Pulmonary artery endothelial cell (primary cell): Measurements from ENCODE around the gene ARSG. TPM values are rescaled to one million over a fixed set of nuclear protein-coding genes. Genes with fewer than 3 reads are reported as not detected.

Experiments used
- DNase-seq: peaks from one replicate; pipeline ENCODE4 v3.0.0-alpha.2; 2011; ENCODE audit warnings: low read depth, low spot score
- total RNA-seq: library from RNA; depleted of rRNA; stranded (reverse); fragments of >200 nt; gene quantifications from 2 replicates; pipeline ENCODE4 v1.2.3, GENCODE V29; 2014

ARSG gene
- total RNA-seq, 1 donor from 2014 or later = 3.0 TPM

DNA sequence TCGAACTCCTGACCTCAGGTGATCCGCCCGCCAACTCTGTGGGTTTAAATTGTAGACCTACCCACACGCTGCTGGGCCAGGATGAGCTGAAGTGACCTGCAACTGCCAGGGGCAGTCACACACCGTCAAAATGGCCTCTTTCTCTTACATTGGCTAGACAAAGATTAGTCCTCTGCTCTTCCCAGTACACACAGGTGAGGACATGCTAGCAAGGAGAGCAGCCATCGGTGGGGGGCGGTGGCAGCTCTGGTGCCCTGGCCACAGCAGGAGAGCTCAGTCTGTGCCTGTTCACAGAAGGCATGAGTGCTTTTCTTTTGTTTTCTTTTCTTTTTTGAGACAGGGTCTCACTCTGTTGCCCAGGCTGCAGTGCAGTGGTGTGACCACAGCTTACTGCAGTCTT, 136.3 kb downstream of the ARSG start:
- DNase-seq = no peak

DNA sequence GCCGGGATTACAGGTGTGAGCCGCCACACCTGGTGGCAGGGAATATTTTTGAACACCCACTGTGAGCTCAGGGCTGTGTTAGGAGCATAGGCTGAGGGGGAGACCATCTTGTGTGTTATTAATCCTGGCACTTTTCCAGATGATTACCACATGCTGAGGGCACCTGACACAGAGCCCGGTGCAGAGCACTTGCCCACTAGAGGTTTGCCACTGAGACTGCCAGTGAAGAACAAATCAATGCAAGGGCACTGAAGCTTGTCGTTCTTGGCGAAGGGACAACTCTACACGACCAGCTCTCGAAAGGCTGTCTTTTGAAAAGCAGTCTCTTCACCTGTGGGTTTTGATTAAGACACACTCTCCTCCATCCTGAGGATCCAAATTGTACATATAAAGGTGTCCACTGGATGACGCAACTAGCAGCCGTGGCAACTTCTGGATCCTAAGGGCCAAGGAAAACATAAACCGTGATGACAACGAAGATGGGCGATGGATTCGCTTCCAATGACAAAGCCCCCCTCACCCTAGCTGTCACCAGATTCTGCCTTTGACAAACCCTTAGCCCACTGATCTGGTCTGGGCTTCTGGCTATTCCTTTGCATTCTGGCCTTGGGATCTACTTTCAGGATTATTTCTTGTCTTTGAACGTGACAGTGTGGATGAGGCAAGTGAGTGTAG, 137.3 kb downstream of the ARSG start:
- DNase-seq = no peak

DNA sequence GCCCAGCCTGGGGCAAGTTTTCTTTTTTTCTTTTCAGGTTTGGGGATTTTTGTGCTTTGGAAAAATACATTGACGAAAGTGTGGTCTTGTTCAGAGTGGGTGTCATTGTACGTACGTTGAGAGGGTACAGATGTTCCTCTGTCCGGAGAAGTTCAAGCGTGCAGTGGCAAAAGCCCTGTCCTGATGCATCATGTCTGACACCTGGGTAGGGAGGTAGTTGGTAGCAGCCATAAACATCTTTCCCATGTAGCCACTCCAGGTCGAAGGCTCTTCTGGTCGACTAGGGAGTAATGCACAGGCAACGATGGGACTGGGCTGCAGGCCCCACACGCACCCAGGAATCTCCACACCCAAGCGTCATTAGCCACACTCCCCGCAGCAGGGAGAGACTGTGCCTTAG, 138.6 kb downstream of the ARSG start:
- no peak for DNase-seq

DNA sequence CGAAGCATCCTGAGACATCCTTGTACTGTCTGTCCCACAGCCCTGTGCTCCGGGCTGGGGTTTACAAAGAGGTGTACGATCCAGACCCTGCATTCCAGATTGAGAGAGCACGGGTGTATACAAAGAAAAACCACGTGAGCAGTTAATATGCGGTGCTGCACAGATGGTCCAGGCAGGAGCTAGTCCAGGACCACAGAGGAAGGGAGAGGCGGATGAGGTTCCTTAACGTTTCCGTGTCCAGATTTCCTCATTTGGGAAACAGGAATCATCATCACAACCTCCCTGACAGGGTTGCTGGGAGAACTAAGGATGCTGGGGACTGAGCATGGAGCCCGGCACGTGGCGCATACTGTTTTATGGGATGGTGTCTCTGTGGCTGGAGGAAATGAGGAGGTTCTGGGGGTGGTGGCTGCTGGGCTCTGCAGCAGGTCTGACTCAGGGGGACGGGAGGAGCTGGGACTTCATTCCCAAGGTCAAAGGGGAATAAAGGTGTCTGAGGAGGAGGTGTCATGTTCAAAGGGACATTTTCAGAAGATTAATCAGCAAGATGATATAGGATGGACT, 139.8 kb downstream of the ARSG start:
- DNase-seq = no peak

DNA sequence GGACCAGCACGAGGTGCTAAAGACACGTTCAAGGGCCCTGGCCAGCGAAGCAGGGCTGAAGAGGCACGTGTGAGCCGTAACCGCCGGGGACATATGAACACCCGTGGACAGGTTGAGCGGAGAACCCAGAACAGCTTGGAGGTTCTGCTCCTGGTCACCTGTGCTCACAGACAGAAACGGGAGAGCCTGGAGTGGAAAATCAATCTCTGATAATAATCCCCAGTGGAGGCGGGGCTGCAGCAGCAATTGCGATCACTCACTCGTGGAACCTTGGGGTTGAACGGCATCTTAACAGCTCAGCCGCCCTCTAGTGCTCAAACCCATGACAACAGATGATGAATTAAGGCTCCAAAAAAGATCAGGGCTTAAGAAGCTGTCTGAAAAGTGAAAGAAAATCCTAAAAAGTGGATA, 140.4 kb downstream of the ARSG start:
- no peak for DNase-seq

DNA sequence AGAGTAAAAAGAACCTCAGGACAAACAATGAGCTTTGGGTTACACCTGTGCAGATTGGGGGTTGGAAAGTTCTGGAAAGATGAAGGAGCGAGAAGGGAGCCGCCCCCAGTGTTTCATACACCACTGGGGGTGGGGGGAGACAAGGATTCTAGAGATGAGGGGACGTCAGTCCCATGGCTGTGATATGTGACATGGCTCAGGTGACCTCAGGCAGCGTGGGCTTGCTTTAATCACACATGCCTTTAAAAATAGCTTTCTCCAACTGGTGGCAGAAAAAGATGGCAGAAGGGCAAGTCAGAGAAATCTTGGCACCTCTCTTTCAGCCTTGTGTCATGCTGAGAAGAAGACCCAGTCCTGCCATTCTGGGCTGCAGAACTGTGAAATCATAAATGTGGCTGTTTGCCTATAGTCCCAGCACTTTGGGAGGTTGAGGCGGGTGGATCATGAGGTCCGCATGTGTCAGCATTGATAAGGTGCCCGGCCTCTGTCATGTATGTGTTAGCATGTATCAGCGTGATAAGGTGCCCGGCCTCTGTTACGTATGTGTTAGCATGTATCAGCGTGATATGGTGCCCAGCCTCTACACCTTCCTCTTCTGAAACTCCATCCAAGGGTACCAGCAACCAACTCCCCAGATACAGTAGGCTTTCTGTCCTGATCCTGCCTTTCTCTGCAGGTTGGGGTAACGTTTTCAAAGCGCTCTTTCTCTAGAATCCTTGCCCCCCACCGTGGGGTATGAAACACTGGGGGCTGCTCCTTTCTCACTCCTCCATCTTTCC, 141.0 kb downstream of the ARSG start:
- no peak for DNase-seq

DNA sequence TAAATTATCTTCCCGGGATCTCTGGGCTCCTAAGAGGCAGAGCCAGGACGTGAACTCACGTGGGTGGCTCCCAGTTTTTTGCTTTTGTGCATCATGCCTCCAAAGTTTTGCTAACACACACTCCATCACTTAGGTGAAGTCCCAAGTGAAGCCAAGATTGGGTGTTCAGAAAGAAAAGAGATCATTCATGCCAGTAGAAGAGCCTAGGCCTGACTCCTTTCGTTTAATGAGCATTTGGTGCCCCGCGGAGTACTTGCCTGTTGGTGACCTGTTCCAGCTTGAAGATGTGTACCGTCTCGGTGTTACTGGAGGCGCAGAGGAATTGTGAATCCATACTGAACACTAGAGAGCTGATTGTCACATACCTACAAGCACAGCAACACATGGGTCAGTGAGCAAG, 141.9 kb downstream of the ARSG start:
- no peak for DNase-seq

DNA sequence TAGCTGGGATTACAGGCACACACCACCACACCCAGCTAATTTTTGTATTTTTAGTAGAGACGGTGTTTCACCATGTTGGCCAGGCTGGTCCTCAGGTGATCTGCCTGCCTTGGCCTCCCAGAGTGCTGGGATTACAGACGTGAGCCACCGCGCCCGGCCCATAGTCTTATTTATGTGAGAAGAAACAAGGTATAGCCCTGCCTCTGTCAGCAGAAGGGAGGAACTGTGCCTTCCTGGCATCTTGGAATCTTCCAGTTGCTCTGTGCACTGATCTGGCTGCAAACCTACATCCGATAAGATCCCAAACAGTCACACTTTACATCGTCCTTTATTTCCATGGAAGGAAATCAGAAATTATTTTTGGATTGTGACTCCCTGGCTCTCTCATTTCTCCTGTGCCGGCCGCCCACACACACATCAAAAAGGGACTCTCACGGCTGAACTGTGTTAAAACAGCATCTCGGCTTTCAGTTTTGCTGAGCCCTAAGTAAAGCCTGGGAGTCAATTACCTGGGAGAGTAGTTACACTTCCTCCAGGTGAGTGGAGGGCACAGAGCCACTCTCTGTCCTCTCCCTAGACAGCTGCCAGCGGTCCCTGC, 142.7 kb downstream of the ARSG start:
- no peak for DNase-seq

DNA sequence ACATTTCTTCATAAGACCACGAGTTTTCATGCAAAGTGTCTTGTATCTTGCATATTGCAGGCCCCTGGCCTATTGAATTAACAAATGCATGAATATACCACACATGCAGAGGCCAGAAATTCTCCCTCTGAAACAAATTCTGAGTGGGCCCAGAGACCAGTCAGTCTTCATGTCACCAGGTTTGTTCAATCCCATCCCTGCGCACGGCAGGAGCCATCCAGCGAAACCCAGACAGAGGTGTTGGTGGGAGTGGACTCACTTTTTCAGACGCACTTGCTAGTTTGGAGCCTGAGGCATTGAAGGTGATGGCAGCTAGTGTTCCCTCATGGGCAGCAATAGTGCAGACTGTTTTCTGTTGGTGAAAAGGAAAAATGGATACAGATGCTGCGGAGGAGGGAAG, 144.1 kb downstream of the ARSG start:
- no peak for DNase-seq

DNA sequence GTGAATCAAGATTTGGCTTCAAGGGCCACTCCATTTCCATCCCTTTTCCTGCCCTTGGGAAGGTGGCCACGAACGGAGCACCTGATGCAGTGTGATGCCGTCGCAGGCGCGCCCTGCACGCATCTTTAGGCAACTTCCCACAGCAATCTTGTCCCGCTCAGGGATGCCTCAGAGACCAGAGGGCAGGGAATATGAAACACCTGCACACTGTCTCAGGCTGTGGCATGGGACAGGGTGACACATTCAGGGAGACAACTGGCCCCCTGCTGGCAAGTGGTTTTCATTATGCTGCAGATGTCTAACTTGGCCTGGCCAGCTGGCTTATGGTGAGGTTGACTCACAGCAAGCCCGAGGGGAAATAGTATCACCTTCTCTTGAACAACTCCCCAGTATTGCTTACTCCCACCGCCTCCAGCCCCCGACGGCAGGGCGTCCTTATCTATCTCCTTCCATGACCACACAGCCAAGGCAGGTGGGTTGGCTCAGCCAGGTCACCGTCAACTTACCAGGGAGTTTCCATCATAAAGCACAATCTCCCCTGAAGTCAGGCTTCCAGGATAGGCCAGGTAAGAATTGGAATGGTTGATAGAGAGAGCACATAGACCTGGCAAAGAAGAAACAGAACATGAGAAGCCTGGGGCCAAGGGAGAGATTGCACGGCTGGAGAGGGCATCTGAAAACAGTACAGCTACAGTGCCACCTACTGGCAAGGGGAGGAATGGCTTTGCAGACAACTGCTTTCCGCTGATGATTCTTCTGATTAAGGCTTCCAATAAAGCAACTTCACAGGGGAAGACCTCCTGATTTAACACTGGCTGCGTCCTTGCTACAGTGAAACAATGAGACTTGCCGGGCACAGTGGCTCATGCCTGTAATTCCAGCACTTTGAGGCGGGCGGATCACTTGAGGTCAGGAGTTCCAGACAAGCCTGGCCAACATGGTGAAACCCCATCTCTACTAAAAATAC, 144.9 kb downstream of the ARSG start:
- no peak for DNase-seq

DNA sequence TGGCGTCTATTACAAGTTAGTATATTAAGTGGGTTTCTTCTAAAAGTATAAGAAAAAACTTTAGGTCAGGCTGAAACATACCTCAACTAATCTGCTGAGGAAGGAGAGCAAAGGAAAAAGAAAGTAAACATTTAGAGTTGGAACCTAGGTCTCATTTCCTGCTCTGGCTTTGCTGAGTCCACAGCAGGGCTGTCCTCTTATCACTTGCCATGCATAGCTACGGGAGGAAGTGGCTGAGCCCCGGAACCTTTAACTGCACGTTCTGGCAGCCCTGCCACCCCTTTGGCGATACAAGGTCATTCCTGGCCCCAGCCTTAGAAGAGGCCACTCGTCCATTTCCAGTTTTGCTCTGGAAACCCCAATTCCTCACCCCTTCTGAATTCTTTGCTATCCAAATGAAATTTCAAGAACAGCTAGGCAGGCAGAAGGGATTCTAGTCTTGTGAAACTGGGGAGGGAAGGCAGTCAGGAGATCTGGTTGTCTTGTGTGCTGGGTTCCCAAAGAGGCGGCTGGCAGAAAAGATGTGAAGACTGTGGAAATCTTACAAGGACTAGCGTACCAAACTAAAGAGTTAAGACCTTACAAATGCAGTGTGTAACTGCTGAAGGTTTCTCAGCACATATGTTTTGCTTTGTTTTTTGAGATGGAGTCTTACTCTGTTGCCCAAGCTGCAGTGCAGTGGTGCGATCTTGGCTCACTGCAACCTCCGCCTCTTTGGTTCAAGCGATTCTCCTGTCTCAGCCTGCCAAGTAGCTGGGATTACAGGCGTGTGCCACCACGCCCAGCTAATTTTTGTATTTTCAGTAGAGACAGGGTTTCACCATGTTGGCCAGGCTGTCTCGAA, 146.9 kb downstream of the ARSG start:
- DNase-seq = no peak

DNA sequence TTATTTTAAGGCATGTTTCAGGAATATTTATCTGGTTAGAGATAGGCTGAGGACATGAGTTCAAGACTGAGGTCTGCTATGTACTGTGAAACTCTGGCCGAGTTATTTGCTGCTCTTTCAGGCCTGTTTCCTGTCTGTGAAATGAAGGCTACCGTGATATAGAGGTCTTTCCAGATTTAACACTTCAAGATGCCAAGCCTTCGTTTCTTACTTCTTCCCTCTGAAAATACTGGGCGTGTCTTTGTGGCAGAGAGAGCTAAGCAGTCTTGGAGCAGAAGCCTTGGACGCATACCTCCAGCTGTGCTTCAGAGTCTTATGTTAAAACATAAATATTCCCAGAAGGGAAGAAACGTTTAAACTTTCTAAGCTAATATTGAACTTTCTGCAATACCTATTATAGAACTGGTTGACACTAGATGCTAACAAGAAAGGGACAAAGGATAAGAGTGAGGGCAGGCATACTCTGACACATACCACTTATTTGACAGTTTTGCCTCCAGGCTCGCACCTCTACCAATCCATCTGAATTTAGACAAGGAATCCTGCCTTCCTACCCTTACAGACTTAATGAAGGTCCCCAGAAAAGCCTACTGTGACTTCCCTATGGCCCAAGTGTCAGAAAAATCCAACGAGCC, 148.5 kb downstream of the ARSG start:
- DNase-seq = no peak

DNA sequence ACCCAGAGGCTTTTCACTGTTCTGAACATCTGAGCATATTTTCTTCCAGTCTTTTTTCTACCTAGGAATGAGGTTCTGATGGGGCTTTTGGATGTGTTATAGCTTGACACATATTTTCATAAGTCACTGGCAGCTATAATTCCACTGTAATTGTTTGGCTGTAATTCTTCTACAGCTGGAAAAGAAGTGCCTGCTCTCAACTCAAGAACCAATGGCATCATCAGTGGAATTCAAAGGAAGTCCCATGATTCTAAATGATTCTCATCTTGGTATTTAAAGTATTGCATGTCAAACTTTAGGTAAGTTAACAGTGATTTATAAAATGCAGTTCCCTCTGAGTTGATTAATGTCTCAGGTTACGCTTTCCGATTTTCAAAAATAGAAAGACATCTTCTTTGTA, 149.2 kb downstream of the ARSG start:
- DNase-seq = no peak

DNA sequence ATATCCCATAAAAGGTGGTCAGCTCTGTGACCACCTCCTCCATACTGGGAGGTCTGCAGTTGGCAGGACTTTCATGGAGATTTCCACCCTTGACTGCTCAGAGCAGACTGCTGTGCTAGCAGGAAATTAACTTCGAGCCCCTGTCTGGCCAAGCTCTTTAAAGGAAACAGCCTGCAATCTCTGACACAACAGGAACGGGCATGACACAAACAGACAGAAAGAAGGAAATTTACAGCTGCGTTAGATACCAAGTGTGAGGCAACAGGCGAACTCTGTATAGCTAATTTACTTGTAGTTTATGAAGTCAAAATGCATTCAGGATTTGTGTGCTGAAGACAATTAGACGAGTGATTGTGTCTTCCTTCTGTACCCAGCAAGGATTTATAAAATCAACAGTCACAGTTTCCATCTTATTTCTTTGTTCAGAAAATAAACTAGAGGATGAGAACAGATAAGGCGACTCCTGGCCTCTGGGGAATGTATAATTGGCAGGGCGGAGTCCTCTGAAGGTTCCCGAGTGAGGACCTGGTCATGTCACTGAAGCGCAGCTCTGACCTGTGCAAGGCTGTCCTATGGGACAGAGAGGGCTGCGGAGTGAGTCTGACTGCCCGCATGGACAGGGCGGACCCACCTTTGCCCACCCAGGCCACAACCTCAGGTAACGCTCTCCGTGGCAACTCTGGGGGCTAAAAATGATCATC, 149.9 kb downstream of the ARSG start:
- DNase-seq = peak; percentile 78

DNA sequence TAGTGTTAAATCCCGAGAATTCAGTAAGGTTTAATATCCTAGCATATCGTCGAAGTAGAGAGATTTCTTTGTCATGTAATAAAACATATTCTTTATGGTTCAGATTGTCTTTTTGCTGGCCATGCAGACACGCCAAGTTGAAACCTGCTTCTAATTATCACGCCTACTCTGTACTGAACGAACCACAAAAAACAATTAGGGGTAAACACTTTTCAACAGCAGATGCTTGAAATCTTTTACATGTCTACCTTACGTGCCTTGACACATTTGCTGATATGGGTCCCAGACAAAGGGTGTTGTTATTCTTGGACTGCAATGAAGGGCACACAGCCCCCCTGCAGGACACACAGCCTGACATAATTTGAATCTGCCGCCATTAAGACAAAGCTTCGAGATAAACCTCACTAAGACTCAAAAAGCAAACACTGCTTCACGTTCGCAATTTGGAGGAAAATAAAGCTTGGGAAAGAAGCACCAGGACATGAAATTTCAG, 152.7 kb downstream of the ARSG start:
- no peak for DNase-seq

DNA sequence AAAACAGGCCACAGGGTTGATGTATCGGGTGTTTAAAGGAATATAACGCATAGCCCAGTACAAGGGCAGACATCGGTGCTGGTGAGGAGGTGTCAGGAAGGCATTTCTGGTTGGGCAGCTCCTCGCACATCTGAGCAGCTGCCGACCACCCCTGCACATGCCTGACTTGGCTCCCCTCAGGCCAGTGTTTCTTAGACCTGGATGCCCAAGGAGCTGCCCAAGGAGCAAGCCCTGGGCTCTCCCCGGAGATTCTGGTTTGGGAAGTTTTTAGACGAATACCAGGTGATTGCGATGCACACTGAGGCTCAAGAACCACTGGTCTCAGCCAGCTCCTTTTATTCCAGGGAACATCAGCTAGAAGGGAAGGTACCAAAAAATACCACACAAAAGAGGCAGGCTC, 154.4 kb downstream of the ARSG start:
- no peak for DNase-seq

DNA sequence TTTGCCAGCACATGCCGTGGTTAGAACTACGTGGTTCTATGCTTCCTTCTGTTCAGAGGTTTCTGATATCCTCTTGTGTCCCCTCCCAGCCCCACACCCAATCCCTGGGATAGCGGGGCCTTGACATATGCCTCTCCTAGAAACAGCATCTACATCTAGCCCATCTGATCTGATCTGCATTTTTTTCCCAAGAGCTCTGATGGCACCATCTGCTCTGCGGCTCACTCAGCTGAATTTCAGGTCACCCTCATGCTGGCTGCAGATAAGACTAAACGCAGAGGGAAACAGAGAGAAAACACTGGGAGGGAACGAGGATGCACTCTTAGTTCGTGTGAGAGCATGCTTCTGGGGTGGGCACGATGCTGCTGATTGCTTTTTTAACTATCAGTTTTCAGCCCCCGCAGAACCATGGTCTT, 155.3 kb downstream of the ARSG start:
- no peak for DNase-seq

DNA sequence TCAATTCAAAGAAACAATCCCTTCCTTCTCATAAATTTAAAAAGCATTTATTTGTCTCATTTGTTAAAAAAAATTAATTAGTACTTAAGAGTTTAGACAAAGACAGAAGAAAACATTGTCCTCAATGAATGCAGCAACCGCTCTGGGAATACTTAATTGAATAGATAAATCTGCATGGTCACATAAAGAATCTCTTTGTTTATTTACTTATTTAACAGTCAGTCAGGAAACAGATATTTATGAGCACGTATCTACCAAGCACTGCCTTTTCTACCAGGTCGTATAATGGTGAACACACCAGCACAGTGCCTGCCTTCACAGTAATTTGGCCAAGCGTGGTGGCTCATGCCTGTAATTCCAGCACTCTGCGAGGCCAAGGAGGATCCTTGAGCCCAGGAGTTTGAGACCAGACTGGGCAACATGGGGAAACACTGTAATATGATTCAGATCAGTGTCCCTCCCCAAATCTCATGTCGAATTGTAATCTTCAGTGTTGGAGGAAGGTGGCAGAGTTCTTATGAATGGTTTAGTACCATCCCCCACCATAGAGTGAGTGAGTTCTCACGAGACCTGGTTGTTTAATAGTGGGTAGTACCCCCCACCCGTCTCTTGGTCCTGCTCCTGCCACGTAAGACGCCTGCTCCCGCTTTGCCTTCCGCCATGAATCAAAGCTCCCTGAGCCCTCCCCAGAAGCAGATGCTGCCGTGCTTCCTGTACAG, 157.9 kb downstream of the ARSG start:
- DNase-seq = no peak
